ENCODE measurements around the gene POU6F1. TPM values are rescaled to one million over a fixed set of nuclear protein-coding genes. Genes with fewer than 3 reads are reported as not detected.

Gene POU6F1
- total and polyA plus RNA-seq, 2 of the 8 experiments (the other 6 are each of a cell fraction or from before 2014, with no cell fraction given), result 5.6 to 8.7 TPM

GRCh38 chr12:51160814-51161459 lies 56.9 kb downstream of the POU6F1 start:
- Histone ChIP-seq H3K79me1 (ENCODE audit: low read depth, low read length) (peaks cover 2% of the 10 kb centered on the region; the same call in 1 of the 2 replicates), H3K9me3 (ENCODE audit: insufficient read depth in 2 of 2, low read depth in 1 of 2, low read length in 1 of 2) (no peaks in the 10 kb centered on the region), H4K5ac (ENCODE audit: insufficient read length, low read depth, low read length) (no peak overlapping the region), H4K20me1 (replicated peaks in 1 of 2; ENCODE audit: control insufficient read depth in 1 of 2, insufficient read depth in 2 of 2, low read length in 2 of 2) (peaks cover 1 to 4% of the 10 kb centered on the region in 2 experiments), H3K4ac (replicated peaks; ENCODE audit: insufficient read length, low read depth, low read length) (no peak overlapping the region), H2BK15ac (ENCODE audit: low read length) (no peak overlapping the region), H2BK20ac (ENCODE audit: low read length) (no peak overlapping the region), H2BK12ac (ENCODE audit: low read depth, low read length) (no peak overlapping the region), H2BK120ac (replicated peaks; ENCODE audit: low read depth, low read length) (no peak overlapping the region), H3K9ac (replicated peaks in 1 of 4; ENCODE audit: extremely low read depth in 1 of 4, low read depth in 3 of 4, low read length in 3 of 4) (no peak overlapping the region), H3K18ac (ENCODE audit: extremely low read depth, low read length) (no peak overlapping the region), H3K4me1 (replicated peaks in 1 of 4; ENCODE audit: control insufficient read depth in 3 of 4, insufficient read depth in 4 of 4, low read length in 3 of 4) (no peaks in the 10 kb centered on the region), H2BK5ac (ENCODE audit: low read depth, low read length) (no peak overlapping the region), H4K91ac (replicated peaks; ENCODE audit: insufficient read length, low read length) (no peak overlapping the region), H3K79me2 (ENCODE audit: control insufficient read depth in 1 of 2, insufficient read depth in 2 of 2, low read length in 2 of 2) (peaks cover 0 to 71% of the 10 kb centered on the region in 2 experiments; a peak in 3 of 4 replicates), H4K8ac (ENCODE audit: extremely low read depth, insufficient read depth, low read length) (no peak overlapping the region), H2AK5ac (ENCODE audit: low read depth, low read length) (no peak overlapping the region), H3K27ac (ENCODE audit: low read depth, low read length) (no peak overlapping the region), H3K14ac (ENCODE audit: insufficient read length) (no peak overlapping the region), H3K4me2 (ENCODE audit: insufficient read depth in 1 of 2, low read depth in 2 of 2, low read length in 2 of 2) (no peak overlapping the region), H3K36me3 (ENCODE audit: control insufficient read depth in 2 of 4, insufficient read depth in 4 of 4, low read length in 3 of 4) (no peaks in the 10 kb centered on the region), H3K27me3 (replicated peaks in 1 of 4; ENCODE audit: control insufficient read depth in 3 of 4, extremely low read depth in 1 of 4, insufficient read depth in 3 of 4, low read length in 3 of 4) (no peaks in the 10 kb centered on the region), H2AFZ (ENCODE audit: low read length) (no peak overlapping the region), H3K23ac (ENCODE audit: insufficient read length) (no peak overlapping the region), H3K4me3 (ENCODE audit: extremely low read depth in 1 of 4, insufficient read depth in 2 of 4, low read depth in 3 of 4, low read length in 4 of 4) (no peak overlapping the region), H3K56ac (replicated peaks; ENCODE audit: insufficient read length, low read depth, low read length) (no peak overlapping the region), H3K23me2 (ENCODE audit: low read depth, low read length) (peaks cover 1% of the 10 kb centered on the region; the same call in 1 of the 2 replicates)
- DNase-seq (ENCODE audit: low read depth in 1 of 2, low spot score in 2 of 2), result no peak
- TF ChIP-seq TAF1 (IDR thresholded peaks at IDR 0.05; ENCODE audit: low read depth, low read length), result no peak
- no peak for TF ChIP-seq NRF1 (IDR thresholded peaks at IDR 0.05; ENCODE audit: low read depth, low read length)
- no peak for TF ChIP-seq RXRA (IDR thresholded peaks at IDR 0.05; ENCODE audit: insufficient read depth, low read depth, low read length)
- no peak for TF ChIP-seq CBX8 (IDR thresholded peaks at IDR 0.05; ENCODE audit: borderline replicate concordance, low read depth, low read length)
- TF ChIP-seq TCF12 (IDR thresholded peaks at IDR 0.05; ENCODE audit: low read depth, low read length), result no peak
- no peak for TF ChIP-seq KDM5A (IDR thresholded peaks at IDR 0.05; ENCODE audit: low read length)
- no peak for FAIRE-seq
- POLR2A ChIA-PET (ENCODE audit: partially characterized antibody), result interaction anchor here (1.4 kb wide), 1 partner anchor 43 kb away, joined by 3 read pairs; no protein-coding TSS in a partner anchor
- WGBS, 2 experiments (ENCODE audit: extremely low coverage in 1 of 2, insufficient coverage in 1 of 2, insufficient read length in 1 of 2, insufficient replicate concordance in 2 of 2, low coverage in 1 of 2, low lambda C conversion rate in 2 of 2, missing lambda C conversion rate in 1 of 2), result 94% methylated on average over 8 of the region's 8 CpGs; no CpG with 5 or more reads in 1 of the 2 experiments
- CTCF ChIA-PET (ENCODE audit: partially characterized antibody), result no interaction called here

Measured in H1 (cell line).